Activated naive CD4-positive, alpha-beta T cell treated with Interleukin-2 at 50 U/mL for 16 hours (primary cell): ENCODE data around the gene NAPSA.

Experiments used
- DNase-seq: peaks from one replicate; pipeline ENCODE4 v3.0.0-alpha.2; 2020

The NAPSA gene

GRCh38 chr19:50383852-50384684 is 18.6 kb upstream of the NAPSA start, which contains the start of gene POLD1:
TSS of gene POLD1 (plus strand) at chr19:50384347. CDS start at chr19:50398852, 14,505 bp downstream.
- DNase-seq, result peak; percentile 99

GRCh38 chr19:50383001-50383851 is 17.8 kb upstream of the NAPSA start:
- no peak for DNase-seq

- DNase-seq, result no peak
Measured at GRCh38 chr19:50381881-50382729, 16.7 kb upstream of the NAPSA start.

- no peak for DNase-seq
Measured at GRCh38 chr19:50380751-50381151, 15.3 kb upstream of the NAPSA start.

GRCh38 chr19:50380137-50380536 is 14.7 kb upstream of the NAPSA start:
- no peak for DNase-seq

GRCh38 chr19:50379602-50380001 is 14.2 kb upstream of the NAPSA start:
- DNase-seq, result no peak

GRCh38 chr19:50378863-50379236 is 13.4 kb upstream of the NAPSA start:
- no peak for DNase-seq

- no peak for DNase-seq
Measured at GRCh38 chr19:50378169-50378862, 12.9 kb upstream of the NAPSA start.

- DNase-seq, result no peak
Measured at GRCh38 chr19:50377517-50377916, 12.1 kb upstream of the NAPSA start.

GRCh38 chr19:50377051-50377461 is 11.6 kb upstream of the NAPSA start:
- peak; percentile 61 for DNase-seq

- peak; percentile 95 for DNase-seq
Measured at GRCh38 chr19:50376166-50377050, 11.0 kb upstream of the NAPSA start, which contains the start of gene NR1H2. TSS of gene NR1H2 (plus strand) at chr19:50376457. CDS start at chr19:50377606, 1,149 bp downstream.

- no peak for DNase-seq
Measured at GRCh38 chr19:50371914-50372475, 6.6 kb upstream of the NAPSA start.

- peak; percentile 79 for DNase-seq
Measured at GRCh38 chr19:50368649-50369570, 3.5 kb upstream of the NAPSA start.

- DNase-seq, result peak; percentile 49
Measured at GRCh38 chr19:50362656-50363424, 2.6 kb downstream of the NAPSA start.

- no peak for DNase-seq
Measured at GRCh38 chr19:50362030-50362412, 3.4 kb downstream of the NAPSA start.

- DNase-seq, result no peak
Measured at GRCh38 chr19:50361290-50362029, 4.0 kb downstream of the NAPSA start.

- no peak for DNase-seq
Measured at GRCh38 chr19:50359328-50359818, 6.1 kb downstream of the NAPSA start.
